ENCODE measurements around the gene PRRG2.

Gene PRRG2

DNA sequence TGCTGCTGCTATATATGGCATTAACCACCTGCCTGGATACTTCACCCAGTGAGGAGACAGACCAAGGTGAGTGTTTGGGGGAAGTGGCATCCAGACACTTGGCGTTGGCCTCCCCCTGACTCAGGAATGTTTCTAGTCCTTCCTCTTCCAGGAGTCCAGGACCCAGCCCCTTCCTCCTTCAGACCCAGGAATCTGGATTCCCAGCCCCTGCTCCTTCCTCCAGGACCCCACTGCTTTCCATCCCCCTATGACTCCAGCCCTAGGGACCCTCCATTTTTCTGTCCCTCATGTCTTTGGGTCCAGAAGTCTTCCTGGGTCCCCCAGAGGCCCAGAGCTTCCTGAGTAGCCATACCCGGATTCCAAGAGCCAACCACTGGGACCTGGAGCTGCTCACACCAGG is 2.1 kb downstream of the PRRG2 start:
- no peak for DNase-seq (ENCODE audit: extremely low spot score)
- TF ChIP-seq, protein P1, sequence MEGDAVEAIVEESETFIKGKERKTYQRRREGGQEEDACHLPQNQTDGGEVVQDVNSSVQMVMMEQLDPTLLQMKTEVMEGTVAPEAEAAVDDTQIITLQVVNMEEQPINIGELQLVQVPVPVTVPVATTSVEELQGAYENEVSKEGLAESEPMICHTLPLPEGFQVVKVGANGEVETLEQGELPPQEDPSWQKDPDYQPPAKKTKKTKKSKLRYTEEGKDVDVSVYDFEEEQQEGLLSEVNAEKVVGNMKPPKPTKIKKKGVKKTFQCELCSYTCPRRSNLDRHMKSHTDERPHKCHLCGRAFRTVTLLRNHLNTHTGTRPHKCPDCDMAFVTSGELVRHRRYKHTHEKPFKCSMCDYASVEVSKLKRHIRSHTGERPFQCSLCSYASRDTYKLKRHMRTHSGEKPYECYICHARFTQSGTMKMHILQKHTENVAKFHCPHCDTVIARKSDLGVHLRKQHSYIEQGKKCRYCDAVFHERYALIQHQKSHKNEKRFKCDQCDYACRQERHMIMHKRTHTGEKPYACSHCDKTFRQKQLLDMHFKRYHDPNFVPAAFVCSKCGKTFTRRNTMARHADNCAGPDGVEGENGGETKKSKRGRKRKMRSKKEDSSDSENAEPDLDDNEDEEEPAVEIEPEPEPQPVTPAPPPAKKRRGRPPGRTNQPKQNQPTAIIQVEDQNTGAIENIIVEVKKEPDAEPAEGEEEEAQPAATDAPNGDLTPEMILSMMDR (IDR thresholded peaks at IDR 0.05; ENCODE audit: control extremely low read depth, extremely low read depth, low read depth, missing control alignments): no peak
- CTCF ChIA-PET: interaction anchor here (2.0 kb wide), 1 partner anchor 13 kb away, joined by 10 read pairs; no protein-coding TSS in a partner anchor
- POLR2A ChIA-PET: no interaction called here

DNA sequence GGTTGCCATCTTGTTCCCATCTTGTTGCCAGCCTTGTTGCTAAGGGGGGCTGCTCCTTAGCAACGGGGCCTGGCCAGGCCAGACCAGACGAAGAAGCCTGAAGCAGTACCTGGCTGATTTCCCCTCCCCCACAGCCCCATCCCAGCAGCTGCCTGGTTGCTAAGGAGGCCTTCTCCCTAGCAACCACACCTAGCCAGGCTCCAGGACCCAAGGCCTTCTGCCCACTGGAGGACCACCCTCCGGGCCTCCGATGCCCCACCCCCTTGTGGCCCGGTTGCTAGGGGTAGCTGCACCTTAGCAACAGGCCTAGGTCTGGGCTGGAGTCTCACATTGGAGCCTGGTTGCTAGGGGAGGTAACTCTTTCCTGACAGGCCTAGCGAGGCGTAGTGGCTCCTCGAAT is 3.9 kb downstream of the PRRG2 start:
- CTCF ChIA-PET: no interaction called here
- POLR2A ChIA-PET: no interaction called here
- DNase-seq (ENCODE audit: extremely low spot score): no peak
- TF ChIP-seq, protein P1 (IDR thresholded peaks at IDR 0.05; ENCODE audit: control extremely low read depth, extremely low read depth, low read depth, missing control alignments): no peak

DNA sequence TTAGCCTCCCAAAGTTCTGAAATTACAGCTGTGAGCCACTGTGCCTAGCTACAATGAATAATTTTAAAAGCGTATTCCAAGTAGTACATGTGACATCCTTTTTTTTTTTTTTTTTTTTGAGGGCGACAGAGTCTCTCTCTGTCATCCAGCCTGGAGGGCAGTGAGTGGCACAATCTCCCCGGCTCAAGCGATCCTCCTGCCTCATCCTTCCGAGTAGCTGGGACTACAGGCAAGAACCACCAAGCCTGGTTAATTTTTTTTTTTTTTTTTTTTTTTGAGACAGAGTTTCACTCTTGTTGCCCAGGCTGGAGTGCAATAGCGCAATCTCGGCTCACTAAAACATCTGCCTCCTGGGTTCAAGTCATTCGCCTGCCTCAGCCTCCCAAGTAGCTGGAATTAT is 6.1 kb downstream of the PRRG2 start:
- CTCF ChIA-PET: no interaction called here

DNA sequence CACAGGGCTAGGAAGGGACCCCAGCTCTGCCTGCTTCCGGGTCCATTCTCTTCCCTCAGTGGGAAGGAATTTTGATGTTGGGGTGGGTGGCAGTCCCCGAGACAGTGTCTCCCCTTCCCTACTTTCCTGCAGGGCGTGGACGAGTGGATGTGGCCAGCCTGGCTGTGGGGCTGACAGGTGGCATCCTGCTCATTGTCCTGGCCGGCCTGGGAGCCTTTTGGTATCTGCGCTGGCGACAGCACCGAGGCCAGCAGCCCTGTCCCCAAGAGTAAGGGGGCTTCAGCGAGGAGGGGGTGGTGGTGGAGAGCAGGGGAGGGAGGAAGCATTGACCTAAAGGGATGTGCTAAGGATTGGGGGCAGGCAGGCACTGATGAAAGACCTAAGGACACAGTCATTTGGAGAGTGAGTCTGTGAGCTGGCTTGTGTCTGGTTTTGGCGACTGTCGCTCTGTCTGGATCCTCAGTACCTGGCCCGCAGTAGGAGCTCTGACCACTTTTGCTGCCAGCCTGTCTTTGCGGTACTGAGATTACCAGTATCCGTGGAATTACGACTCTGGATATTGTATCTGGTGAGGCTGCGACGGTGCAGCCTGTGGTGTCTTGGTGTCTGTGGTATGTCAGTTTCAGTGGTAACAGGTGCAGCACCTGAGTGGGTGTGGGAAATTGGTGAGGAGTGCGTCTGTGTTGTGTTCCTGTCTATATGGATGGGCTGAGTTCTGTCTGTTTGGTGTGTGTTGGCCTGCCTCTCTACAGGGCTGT is 7.4 kb downstream of the PRRG2 start:
- CTCF ChIA-PET: interaction anchor here (2.4 kb wide), 1 partner anchor 18 kb away, joined by 12 read pairs; no protein-coding TSS in a partner anchor
- DNase-seq (ENCODE audit: extremely low spot score): no peak
- TF ChIP-seq, protein P1 (IDR thresholded peaks at IDR 0.05; ENCODE audit: control extremely low read depth, extremely low read depth, low read depth, missing control alignments): no peak
- POLR2A ChIA-PET: interaction anchor here (0.7 kb wide), 1 partner anchor 226 kb away, joined by 7 read pairs; no protein-coding TSS in a partner anchor

More for the DNA sequence above, 6.1 kb downstream of the PRRG2 start:
- TF ChIP-seq, protein P1 (IDR thresholded peaks at IDR 0.05; ENCODE audit: control extremely low read depth, extremely low read depth, low read depth, missing control alignments): no peak
- POLR2A ChIA-PET: interaction anchor here (0.6 to 0.7 kb wide), 3 partner anchors 20 to 974 kb away, joined by 3 to 8 read pairs (median 3); no protein-coding TSS in a partner anchor
- DNase-seq (ENCODE audit: extremely low spot score): no peak

DNA sequence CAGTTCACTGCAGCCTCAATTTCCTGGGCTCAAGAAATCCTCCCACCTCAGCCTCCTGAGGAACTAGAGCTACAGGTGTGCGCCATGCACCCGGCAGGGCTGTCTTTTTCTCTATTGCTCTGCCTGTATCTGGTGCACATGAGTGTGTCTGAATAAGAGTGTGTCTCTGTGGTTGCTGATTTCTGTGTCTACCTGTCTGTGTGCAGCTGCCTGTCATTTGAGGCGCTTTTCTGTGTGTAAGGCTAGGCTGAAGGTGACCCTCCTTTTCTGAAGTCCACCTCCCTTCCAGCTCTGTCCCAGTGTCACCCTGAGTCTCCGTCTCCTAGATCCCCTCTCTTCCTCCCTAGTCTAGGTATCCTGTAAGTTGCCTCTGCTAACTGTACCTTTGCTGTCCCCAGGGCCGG is 8.4 kb downstream of the PRRG2 start:
- POLR2A ChIA-PET: interaction anchor here (0.7 kb wide), 1 partner anchor 225 kb away, joined by 7 read pairs; no protein-coding TSS in a partner anchor
- TF ChIP-seq, protein P1 (IDR thresholded peaks at IDR 0.05; ENCODE audit: control extremely low read depth, extremely low read depth, low read depth, missing control alignments): no peak
- CTCF ChIA-PET: interaction anchor here (2.4 kb wide), 1 partner anchor 19 kb away, joined by 12 read pairs; no protein-coding TSS in a partner anchor
- DNase-seq (ENCODE audit: extremely low spot score): no peak

DNA sequence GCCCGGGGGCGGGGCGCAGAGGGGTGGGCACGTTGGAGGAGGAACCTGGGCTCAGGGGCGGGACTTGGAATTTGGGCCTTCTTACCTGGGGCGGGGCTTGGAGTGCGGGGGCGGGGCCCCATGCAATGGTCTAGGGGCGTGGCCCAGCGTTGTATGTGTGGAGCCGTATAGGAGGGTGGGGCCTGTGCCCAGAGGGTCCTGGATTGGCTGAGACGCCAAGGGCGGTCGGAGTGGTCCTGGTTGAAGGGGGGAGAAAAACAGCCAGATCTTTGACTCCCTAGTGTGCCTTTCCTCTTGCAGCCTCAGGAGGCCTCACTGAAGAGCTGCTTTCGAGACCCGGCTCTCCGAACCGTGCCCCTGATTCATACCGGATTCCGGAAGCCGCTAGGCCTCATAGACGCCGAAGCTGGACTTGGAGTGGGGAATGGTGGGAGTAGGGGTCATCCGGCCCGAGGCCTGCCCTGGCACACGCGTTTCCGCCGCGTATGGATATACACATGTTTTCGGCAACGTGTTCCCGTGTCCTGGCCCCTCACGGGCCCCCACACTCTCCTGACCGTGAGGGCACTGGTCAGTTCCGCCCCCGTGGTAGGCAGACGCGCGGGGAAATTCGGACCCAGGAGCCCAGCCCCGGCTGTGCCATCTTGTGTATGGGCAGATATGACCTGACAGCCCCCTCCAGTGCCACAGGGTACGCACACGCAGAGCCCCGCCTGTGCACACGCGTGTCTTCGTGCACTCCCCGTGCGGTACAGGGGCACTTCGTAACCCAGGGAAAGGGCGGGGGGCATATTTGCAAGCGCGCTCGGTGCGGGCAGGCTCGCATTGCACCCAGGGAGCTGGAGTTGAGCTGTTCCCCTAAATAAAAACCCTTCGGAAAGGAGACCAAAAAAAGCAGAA is 9.2 kb downstream of the PRRG2 start:
- ChIA-PET CTCF (interaction anchor here (2.4 kb wide), 1 partner anchor 20 kb away, joined by 12 read pairs; no protein-coding TSS in a partner anchor), POLR2A (interaction anchor here (0.7 kb wide), 1 partner anchor 29 kb away, joined by 7 read pairs; no protein-coding TSS in a partner anchor)
- TF ChIP-seq, protein P1 (IDR thresholded peaks at IDR 0.05; ENCODE audit: control extremely low read depth, extremely low read depth, low read depth, missing control alignments): no peak
- peak; percentile 95 for DNase-seq (ENCODE audit: extremely low spot score)
